K562 (cell line): ENCODE measurements around the gene IL15RA. TPM values are rescaled to one million over a fixed set of nuclear protein-coding genes. Genes with fewer than 3 reads are reported as not detected.

ENCODE experiments used
- ATAC-seq: fragments of 200-7000 bp; cut with Tn5 transposase; 3 replicates; pipeline ENCODE4 v1.9.1; 2020; ENCODE audit warnings: moderate library complexity
- BruUV-seq: library from RNA; stranded (reverse); fragments of 400-500 nt; replicated peaks from 2 replicates; lab custom pipeline; 2021; lab: Mats Ljungman, UMichigan
- CTCF ChIA-PET: fragments of 300-600 bp; formaldehyde crosslinking; extraction: SDS; loops from one replicate; lab custom pipeline; 2021; ENCODE audit warnings: low intra/inter-chr PET ratio; lab: Yijun Ruan, JAX
- POLR2A ChIA-PET: fragments of 300-600, 350-650 bp; sonication (Branson Sonifier 250); formaldehyde crosslinking; extraction: SDS; loops from one replicate; lab custom pipeline; 2021; ENCODE audit warnings: antibody characterized with exemption, inconsistent platforms; lab: Yijun Ruan, JAX
- DNase-seq, 4 experiments: peaks; one replicate each; pipeline versions ENCODE4 v3.0.0 to v3.0.0-alpha.2; 2011 to 2018; ENCODE audit warnings: low spot score in 3 of 4, mixed read lengths in 3 of 4; ENCODE audit errors: extremely low read depth in 1 of 4
- FAIRE-seq: peaks from 2 replicates; lab custom pipeline; 2011; peaks lifted over from hg19 to GRCh38; lab: Jason Lieb, UNC
- H2AFZ ChIP-seq: 2 replicates; pipeline ENCODE4 v1.6.0; 2011; ENCODE audit warnings: low read depth, low read length, control low read depth, inconsistent platforms
- H3K27ac ChIP-seq: fragments of 200-600 bp; 3 replicates; pipeline ENCODE4 v1.8.0; 2011; ENCODE audit warnings: low read depth, mild to moderate bottlenecking, control low read depth, inconsistent platforms, low read length, moderate library complexity, mixed read lengths; ENCODE audit errors: extremely low read depth
- H3K27me3 ChIP-seq, 2 experiments: fragments of 300-600 bp in 1 of 2; 2 replicates in 1 of 2; 3 replicates in 1 of 2; pipeline versions ENCODE4 v1.6.0 to v1.8.0; 2011; ENCODE audit warnings: inconsistent platforms in 2 of 2, low read length in 2 of 2, mild to moderate bottlenecking in 1 of 2, mixed read lengths in 1 of 2, moderate library complexity in 1 of 2; ENCODE audit not compliant: control insufficient read depth in 2 of 2, insufficient read depth in 2 of 2
- H3K36me3 ChIP-seq: fragments of 300-600 bp; 3 replicates; pipeline ENCODE4 v1.8.0; 2011; ENCODE audit warnings: mild to moderate bottlenecking, low read length, inconsistent platforms; ENCODE audit not compliant: control insufficient read depth, insufficient read depth
- H3K4me1 ChIP-seq, 2 experiments: fragments of 200-600 bp in 1 of 2; replicated peaks in 1 of 2; 2 replicates in 1 of 2; 3 replicates in 1 of 2; pipeline versions ENCODE4 v1.5.1 to v1.8.0; 2011; ENCODE audit warnings: inconsistent platforms in 2 of 2, low read length in 2 of 2, mild to moderate bottlenecking in 1 of 2, mixed read lengths in 1 of 2, moderate library complexity in 1 of 2; ENCODE audit not compliant: control insufficient read depth in 2 of 2, insufficient read depth in 2 of 2
- H3K4me2 ChIP-seq: 2 replicates; pipeline ENCODE4 v1.6.1; 2011; ENCODE audit warnings: low read length, control low read depth, inconsistent platforms, mixed read lengths; ENCODE audit not compliant: insufficient read depth
- H3K4me3 ChIP-seq: fragments of 200-600 bp; sonication (generic), shearing (Covaris generic); 2 replicates; pipeline ENCODE4 v1.5.1; 2016; ENCODE audit warnings: control low read depth, inconsistent platforms
- H3K79me2 ChIP-seq: fragments of 200-600 bp; 3 replicates; pipeline ENCODE4 v1.8.0; 2011; ENCODE audit warnings: low read length, inconsistent platforms; ENCODE audit not compliant: control insufficient read depth, insufficient read depth
- H3K9ac ChIP-seq, 2 experiments: 2 replicates each; pipeline versions ENCODE4 v1.6.0 to v1.6.1; 2011; ENCODE audit warnings: low read depth in 2 of 2, low read length in 2 of 2, control low read depth in 1 of 2, inconsistent platforms in 1 of 2, mild to moderate bottlenecking in 1 of 2, mixed read lengths in 1 of 2; ENCODE audit not compliant: insufficient read depth in 1 of 2
- H3K9me1 ChIP-seq: one replicate; pipeline ENCODE4 v1.6.0; 2011; ENCODE audit warnings: inconsistent platforms, mild to moderate bottlenecking, low read length, moderate library complexity; ENCODE audit not compliant: control insufficient read depth, insufficient read depth
- H3K9me3 ChIP-seq: replicated peaks from 2 replicates; pipeline ENCODE4 v1.5.1; 2011; ENCODE audit warnings: low read depth, low read length, inconsistent platforms; ENCODE audit not compliant: control insufficient read depth, insufficient read depth
- H4K20me1 ChIP-seq: replicated peaks from 2 replicates; pipeline ENCODE4 v1.6.1; 2011; ENCODE audit warnings: low read length, inconsistent platforms, mixed read lengths; ENCODE audit not compliant: control insufficient read depth, insufficient read depth
- DIDO1 ChIP-seq: fragments of 450-650 bp; IDR thresholded peaks from 2 replicates; pipeline ENCODE4 v1.6.1; 2016; ENCODE audit warnings: low read depth, missing biosample characterization, missing genetic modification characterization
- KHSRP ChIP-seq: fragments of 450-650 bp; IDR thresholded peaks from 2 replicates; pipeline ENCODE4 v1.6.1; 2017
- MAFF ChIP-seq: IDR thresholded peaks from 2 replicates; pipeline ENCODE4 v1.6.1; 2012; ENCODE audit warnings: low read length, improper control_type of control experiment
- MED1 ChIP-seq: sonication (generic); formaldehyde crosslinking; IDR thresholded peaks from 2 replicates; pipeline ENCODE4 v1.8.1; 2023; ENCODE audit warnings: missing genetic modification reagents, borderline replicate concordance
- TFAM ChIP-seq: fragments of 250-450 bp; sonication (Bioruptor Pico); conservative IDR thresholded peaks from 2 replicates; pipeline ENCODE4 v1.5.0; 2021; ENCODE audit warnings: mild to moderate bottlenecking, moderate library complexity
- THRAP3 ChIP-seq: fragments of 450-650 bp; IDR thresholded peaks from 2 replicates; pipeline ENCODE4 v1.6.1; 2016; ENCODE audit warnings: mild to moderate bottlenecking, inconsistent platforms, borderline replicate concordance
- ZC3H4 ChIP-seq: sonication (generic); formaldehyde crosslinking; IDR thresholded peaks from 2 replicates; pipeline ENCODE4 v1.9.0; 2021; ENCODE audit warnings: missing genetic modification reagents, borderline replicate concordance
- ZNF764 ChIP-seq: fragments of 250-450 bp; sonication (Bioruptor Pico); IDR thresholded peaks from 2 replicates; pipeline ENCODE4 v1.4.0; 2020; ENCODE audit warnings: low read depth, mild to moderate bottlenecking, moderate library complexity
- WGBS: fragments of 100-300 bp; shearing (Covaris generic); methylation state at CpG from one replicate; pipeline ENCODE4 v1.1.6; 2016; ENCODE audit warnings: low coverage, mixed read lengths; ENCODE audit not compliant: insufficient coverage; ENCODE audit errors: missing lambda C conversion rate; 5-methylcytosine and 5-hydroxymethylcytosine counted together
- in situ Hi-C: fragments of 300-500 bp; cut with MboI; formaldehyde crosslinking; loops from 4 replicates; pipeline ENCODE4 v1.15.0; 2018; ENCODE audit warnings: inconsistent platforms, mixed read lengths
- intact Hi-C: fragments of 100-400 bp; cut with micrococcal nuclease; formaldehyde crosslinking; loops from 2 replicates; pipeline ENCODE4 v1.14.2; 2022
- polyA plus RNA-seq, 8 experiments: library from polyadenylated mRNA; depleted of rRNA in 4 of 8; stranded (reverse) in 5 of 8; unstranded in 3 of 8; fragments of >200 nt; fragmentation: Nextera tagmentation in 2 of 8; fragmentation: Illumina TruSeq in 1 of 8; extraction: Ambion mirVana in 2 of 8; extraction: Trizol in 1 of 8; gene quantifications; 2 replicates each; pipeline versions ENCODE4 v1.2.1 to v1.2.3, GENCODE V29; 2011 to 2014; ENCODE audit warnings: inconsistent platforms in 1 of 8, missing spikeins in 1 of 8
- total RNA-seq, 7 experiments: library from RNA; depleted of rRNA in 6 of 7; stranded (reverse); fragments of >200 nt in 6 of 7; fragmentation: Illumina TruSeq in 2 of 7; extraction: Trizol in 2 of 7; gene quantifications; 2 replicates each; pipeline versions ENCODE4 v1.2.1 to v1.2.3, GENCODE V29; 2011 to 2021; ENCODE audit warnings: low replicate concordance in 1 of 7
- TF ChIP-seq, protein P1 (sequence below): fragments of 450-650 bp; conservative IDR thresholded peaks from 2 replicates; pipeline ENCODE4 v1.6.1; 2016; ENCODE audit warnings: missing genetic modification characterization, low read depth, mild to moderate bottlenecking, control low read depth, missing compliant biosample characterization
- TF ChIP-seq, protein P2 (sequence below), 2 experiments: IDR thresholded peaks; 2 replicates each; pipeline ENCODE4 v1.6.1; 2012; ENCODE audit warnings: improper control_type of control experiment in 2 of 2, low read depth in 2 of 2, low read length in 2 of 2, borderline replicate concordance in 1 of 2
- TF ChIP-seq, protein P3 (sequence below): fragments of 450-650 bp; IDR thresholded peaks from 2 replicates; pipeline ENCODE4 v1.6.1; 2016; ENCODE audit warnings: borderline replicate concordance

The IL15RA gene
- total and polyA plus RNA-seq, 9 of the 15 experiments (the other 6 are each of a cell fraction or from before 2014, with no cell fraction given), result 1.2 to 11.7 (median 8.0) TPM

DNA sequence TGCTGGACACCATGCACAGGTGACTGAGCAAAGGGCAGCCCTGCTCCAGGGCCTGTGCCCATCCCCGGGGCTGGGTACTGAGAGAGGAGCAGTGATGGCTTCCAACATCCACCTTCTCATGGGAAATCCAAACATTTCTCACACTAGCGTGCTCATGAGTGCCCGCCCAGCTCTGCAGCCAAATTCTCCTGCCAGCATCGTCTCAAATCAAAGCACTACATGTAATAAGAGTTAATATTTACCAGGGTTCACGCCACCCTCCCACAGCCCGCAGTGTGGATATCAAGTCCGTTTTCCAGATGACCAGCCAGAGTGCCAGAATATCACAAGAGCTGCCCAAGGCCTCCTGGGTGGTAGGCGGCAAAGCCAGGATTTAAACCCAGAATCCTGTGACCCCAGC, 12.1 kb downstream of the IL15RA start (continued):
- no peak for TF ChIP-seq MED1 (CRISPR knock-in tag)
- TF ChIP-seq TFAM (CRISPR knock-in tag), result no peak
- TF ChIP-seq MAFF, result no peak
- TF ChIP-seq DIDO1 (tag), result no peak
- TF ChIP-seq KHSRP, result no peak
- TF ChIP-seq THRAP3, result no peak
- TF ChIP-seq, protein P1, sequence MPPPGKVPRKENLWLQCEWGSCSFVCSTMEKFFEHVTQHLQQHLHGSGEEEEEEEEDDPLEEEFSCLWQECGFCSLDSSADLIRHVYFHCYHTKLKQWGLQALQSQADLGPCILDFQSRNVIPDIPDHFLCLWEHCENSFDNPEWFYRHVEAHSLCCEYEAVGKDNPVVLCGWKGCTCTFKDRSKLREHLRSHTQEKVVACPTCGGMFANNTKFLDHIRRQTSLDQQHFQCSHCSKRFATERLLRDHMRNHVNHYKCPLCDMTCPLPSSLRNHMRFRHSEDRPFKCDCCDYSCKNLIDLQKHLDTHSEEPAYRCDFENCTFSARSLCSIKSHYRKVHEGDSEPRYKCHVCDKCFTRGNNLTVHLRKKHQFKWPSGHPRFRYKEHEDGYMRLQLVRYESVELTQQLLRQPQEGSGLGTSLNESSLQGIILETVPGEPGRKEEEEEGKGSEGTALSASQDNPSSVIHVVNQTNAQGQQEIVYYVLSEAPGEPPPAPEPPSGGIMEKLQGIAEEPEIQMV, result no peak

DNA sequence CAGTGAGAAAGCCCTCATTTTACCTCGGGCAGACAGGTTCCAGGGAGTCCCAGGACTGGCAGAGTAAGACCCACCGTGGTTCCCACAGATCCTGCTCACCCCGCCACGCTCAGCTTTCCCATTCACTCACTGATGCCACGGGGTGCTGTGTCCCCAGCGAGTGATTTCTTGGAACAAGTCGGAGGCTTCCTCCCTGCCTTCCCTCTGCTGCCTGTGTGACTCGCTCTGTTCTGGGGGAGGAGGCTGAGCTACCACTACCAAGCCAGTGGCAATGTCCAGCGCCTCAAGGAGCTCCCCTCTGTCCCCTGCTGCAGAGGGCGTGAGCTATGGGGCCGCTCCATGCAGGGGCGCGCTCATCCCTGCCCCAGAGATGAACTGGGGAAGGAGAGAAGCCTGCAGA, 12.6 kb downstream of the IL15RA start:
- H3K9me1 ChIP-seq, result peaks cover 10% of the 10 kb centered on the region
- no peaks in the 10 kb centered on the region; the same call in 1 of the 2 replicates for H4K20me1 ChIP-seq
- WGBS, result 61% methylated on average over 13 of the region's 13 CpGs
- no peak overlapping the region for H2AFZ ChIP-seq
- ATAC-seq (peak; percentile 13; the same call in 1 of the 3 replicates), FAIRE-seq (no peak), DNase-seq (no peak)
- peaks cover 7 to 21% of the 10 kb centered on the region in 2 experiments; a peak in 4 of 5 replicates for H3K4me1 ChIP-seq
- intact Hi-C loops (no loop called here), in situ Hi-C loops (no loop called here)
- H3K27me3 ChIP-seq, result no peaks in the 10 kb centered on the region
- no peak overlapping the region for H3K4me2 ChIP-seq
- peaks cover 6% of the 10 kb centered on the region; the same call in 2 of the 3 replicates for H3K79me2 ChIP-seq
- no TSS peak for BruUV-seq
- ChIA-PET CTCF (no interaction called here), POLR2A (interaction anchor here (0.7 kb wide), 2 partner anchors 12 to 13 kb away, joined by 4 read pairs; partner anchors contain the start of gene IL15RA)
- H3K36me3 ChIP-seq, result peaks cover 16% of the 10 kb centered on the region; the same call in 2 of the 3 replicates
- H3K9me3 ChIP-seq, result no peaks in the 10 kb centered on the region
- H3K27ac ChIP-seq, result no peak overlapping the region
- no peak overlapping the region for H3K4me3 ChIP-seq
- peak overlapping the region in 1 of 2 experiments; percentile 72; a peak in 2 of 4 replicates for H3K9ac ChIP-seq
- TF ChIP-seq ZNF764 (CRISPR knock-in tag) (no peak), ZC3H4 (CRISPR knock-in tag) (no peak)
- TF ChIP-seq, protein P2, sequence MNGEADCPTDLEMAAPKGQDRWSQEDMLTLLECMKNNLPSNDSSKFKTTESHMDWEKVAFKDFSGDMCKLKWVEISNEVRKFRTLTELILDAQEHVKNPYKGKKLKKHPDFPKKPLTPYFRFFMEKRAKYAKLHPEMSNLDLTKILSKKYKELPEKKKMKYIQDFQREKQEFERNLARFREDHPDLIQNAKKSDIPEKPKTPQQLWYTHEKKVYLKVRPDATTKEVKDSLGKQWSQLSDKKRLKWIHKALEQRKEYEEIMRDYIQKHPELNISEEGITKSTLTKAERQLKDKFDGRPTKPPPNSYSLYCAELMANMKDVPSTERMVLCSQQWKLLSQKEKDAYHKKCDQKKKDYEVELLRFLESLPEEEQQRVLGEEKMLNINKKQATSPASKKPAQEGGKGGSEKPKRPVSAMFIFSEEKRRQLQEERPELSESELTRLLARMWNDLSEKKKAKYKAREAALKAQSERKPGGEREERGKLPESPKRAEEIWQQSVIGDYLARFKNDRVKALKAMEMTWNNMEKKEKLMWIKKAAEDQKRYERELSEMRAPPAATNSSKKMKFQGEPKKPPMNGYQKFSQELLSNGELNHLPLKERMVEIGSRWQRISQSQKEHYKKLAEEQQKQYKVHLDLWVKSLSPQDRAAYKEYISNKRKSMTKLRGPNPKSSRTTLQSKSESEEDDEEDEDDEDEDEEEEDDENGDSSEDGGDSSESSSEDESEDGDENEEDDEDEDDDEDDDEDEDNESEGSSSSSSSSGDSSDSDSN (IDR thresholded peaks at IDR 0.05; ENCODE audit: borderline replicate concordance in 1 of 2, low read depth in 2 of 2, low read length in 2 of 2), result no peak
- TF ChIP-seq, protein P3, sequence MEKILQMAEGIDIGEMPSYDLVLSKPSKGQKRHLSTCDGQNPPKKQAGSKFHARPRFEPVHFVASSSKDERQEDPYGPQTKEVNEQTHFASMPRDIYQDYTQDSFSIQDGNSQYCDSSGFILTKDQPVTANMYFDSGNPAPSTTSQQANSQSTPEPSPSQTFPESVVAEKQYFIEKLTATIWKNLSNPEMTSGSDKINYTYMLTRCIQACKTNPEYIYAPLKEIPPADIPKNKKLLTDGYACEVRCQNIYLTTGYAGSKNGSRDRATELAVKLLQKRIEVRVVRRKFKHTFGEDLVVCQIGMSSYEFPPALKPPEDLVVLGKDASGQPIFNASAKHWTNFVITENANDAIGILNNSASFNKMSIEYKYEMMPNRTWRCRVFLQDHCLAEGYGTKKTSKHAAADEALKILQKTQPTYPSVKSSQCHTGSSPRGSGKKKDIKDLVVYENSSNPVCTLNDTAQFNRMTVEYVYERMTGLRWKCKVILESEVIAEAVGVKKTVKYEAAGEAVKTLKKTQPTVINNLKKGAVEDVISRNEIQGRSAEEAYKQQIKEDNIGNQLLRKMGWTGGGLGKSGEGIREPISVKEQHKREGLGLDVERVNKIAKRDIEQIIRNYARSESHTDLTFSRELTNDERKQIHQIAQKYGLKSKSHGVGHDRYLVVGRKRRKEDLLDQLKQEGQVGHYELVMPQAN, result no peak
